ENCODE results near the gene DPP4.

GRCh38 chr2:162057426-162057825, 16.6 kb downstream of the DPP4 start:
- no peak for TF ChIP-seq CTCF (conservative IDR thresholded peaks at IDR 0.05; ENCODE audit: low read length)
- no peak for TF ChIP-seq EZH2phosphoT487 (IDR thresholded peaks at IDR 0.05; ENCODE audit: borderline replicate concordance, low read depth, low read length)

Data from OCI-LY7 (cell line).